AG09319 (cell line): ENCODE data around the gene OR5W2.
"Not testable (repeated sequence)": the region's sequence is repeated elsewhere in the genome, so short reads cannot be mapped to it uniquely, and the experiment has no call there.

Source experiments
- DNase-seq: peaks from one replicate; pipeline ENCODE4 v3.0.0-alpha.2; 2010; ENCODE audit warnings: low read depth; ENCODE audit errors: extremely low read depth
- TF ChIP-seq, protein P1 (sequence below): IDR thresholded peaks from 2 replicates; pipeline ENCODE4 v1.5.1; 2011; ENCODE audit warnings: low read depth, mild to moderate bottlenecking, inconsistent platforms, low read length, moderate library complexity

Gene OR5W2

DNA sequence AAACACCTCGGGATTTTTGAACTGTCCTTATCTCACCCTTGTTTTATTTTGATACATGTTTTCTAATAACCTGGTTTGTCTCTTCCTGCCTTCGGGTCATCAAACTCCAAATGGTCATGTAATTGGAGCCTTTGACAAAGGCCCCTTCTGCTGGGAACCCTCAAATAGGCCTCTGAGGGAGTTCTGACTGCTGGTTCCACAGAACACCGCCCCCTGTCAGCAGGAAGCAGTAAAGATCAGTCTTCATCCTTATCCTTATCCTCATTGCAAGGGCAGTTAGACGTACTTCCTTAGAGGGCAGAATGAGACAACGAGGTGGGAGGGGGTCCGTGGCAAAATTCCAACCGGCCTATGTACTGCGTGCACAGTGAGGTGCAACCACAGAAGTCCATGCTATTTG lies 19.2 kb downstream of the OR5W2 start:
- DNase-seq = no peak
- TF ChIP-seq, protein P1, sequence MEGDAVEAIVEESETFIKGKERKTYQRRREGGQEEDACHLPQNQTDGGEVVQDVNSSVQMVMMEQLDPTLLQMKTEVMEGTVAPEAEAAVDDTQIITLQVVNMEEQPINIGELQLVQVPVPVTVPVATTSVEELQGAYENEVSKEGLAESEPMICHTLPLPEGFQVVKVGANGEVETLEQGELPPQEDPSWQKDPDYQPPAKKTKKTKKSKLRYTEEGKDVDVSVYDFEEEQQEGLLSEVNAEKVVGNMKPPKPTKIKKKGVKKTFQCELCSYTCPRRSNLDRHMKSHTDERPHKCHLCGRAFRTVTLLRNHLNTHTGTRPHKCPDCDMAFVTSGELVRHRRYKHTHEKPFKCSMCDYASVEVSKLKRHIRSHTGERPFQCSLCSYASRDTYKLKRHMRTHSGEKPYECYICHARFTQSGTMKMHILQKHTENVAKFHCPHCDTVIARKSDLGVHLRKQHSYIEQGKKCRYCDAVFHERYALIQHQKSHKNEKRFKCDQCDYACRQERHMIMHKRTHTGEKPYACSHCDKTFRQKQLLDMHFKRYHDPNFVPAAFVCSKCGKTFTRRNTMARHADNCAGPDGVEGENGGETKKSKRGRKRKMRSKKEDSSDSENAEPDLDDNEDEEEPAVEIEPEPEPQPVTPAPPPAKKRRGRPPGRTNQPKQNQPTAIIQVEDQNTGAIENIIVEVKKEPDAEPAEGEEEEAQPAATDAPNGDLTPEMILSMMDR = no peak

DNA sequence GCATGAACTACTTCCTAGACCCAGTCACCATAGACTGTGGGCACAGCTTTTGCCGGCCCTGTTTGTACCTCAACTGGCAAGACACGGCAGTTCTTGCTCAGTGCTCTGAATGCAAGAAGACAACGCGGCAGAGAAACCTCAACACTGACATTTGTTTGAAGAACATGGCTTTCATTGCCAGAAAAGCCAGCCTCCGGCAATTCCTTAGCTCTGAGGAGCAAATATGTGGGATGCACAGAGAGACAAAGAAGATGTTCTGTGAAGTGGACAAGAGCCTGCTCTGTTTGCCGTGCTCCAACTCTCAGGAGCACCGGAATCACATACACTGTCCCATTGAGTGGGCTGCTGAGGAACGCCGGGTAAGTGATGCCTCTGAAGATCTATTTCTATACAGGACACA lies 28.9 kb downstream of the OR5W2 start:
- not testable (repeated sequence) for DNase-seq

DNA sequence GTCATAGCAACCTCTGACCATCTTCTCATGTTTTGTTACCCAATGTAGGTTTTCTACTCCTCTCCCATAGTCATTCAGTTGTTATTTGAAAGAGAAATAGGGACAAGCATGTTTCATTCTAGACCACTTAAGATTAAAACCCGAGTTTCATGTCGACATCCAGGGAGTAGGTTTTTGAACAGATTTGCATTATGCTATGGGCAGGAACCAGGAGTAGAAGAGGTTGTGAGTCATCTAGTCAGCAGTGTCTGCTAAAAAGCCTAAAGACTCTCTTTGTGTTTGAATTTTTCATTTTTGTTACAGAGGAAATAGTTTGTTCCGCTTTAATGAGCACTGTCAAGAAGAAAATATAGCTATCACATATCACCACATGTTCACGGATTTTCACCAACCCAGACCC lies 29.4 kb downstream of the OR5W2 start:
- DNase-seq = not testable (repeated sequence)

DNA sequence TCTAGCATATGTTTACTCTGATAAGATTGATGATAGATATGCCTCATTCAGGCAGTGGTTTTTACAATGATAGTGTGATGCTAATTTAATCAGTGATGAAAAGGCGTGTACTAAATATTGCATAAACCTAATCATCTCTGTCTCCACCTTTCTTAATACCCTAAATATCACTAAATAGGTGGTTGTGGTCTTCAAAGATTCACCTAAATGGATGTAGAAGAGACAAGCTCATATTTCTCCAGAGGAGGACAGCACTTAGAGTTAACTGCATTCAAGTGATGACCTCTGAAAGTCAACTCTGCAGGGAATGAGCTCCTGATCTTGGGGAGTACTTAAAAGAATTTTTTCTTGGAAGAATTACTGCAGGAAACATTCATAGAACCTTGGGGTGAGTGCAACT lies 31.4 kb downstream of the OR5W2 start, which contains the start of gene TRIM51:
Gene TRIM51 (plus strand): TSS at position 301 of the 400 bp plus-strand sequence. CDS start 2,132 bp downstream, outside the sequence.
- not testable (repeated sequence) for DNase-seq

DNA sequence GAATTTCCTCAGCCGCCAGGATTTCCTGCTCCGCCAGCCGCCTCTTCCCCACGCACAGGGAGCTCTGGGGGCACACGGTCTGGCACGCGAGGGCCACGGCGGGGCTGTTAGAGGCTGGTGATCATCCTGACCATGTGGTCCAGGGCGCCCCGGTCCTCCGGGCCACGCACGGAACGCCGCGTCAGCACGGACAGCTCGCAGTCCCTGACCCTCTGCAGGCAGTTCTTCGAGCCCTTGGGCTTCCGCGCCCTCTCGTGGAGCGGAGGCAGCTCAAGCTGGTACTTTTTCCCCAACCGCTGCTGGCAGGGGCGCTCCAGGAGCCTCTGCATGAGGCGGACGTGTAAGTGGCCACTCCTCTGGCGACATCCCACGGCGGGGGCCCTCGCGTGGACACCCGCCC lies 41.2 kb downstream of the OR5W2 start:
- DNase-seq = not testable (repeated sequence)

DNA sequence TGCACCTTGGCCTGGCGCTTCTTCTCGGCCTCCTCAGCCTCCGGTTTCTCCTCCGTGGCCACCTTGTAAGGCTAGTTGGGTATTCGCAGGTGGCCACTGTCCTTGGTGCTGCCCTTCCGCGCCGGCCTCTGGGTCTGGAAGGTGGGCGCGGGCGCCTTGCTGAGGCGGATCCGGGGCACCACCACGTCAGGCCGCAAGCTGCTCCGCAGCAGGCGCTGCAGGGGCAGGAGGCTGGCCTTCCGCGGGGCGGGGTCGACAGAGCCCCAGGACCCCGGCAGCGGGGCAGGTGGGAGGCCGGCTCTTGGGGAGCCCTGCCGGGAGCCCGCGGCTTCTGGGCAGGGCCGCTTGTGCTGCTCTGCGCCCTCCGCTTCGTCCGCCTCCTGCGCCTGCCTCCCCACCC lies 41.7 kb downstream of the OR5W2 start:
- DNase-seq = not testable (repeated sequence)

DNA sequence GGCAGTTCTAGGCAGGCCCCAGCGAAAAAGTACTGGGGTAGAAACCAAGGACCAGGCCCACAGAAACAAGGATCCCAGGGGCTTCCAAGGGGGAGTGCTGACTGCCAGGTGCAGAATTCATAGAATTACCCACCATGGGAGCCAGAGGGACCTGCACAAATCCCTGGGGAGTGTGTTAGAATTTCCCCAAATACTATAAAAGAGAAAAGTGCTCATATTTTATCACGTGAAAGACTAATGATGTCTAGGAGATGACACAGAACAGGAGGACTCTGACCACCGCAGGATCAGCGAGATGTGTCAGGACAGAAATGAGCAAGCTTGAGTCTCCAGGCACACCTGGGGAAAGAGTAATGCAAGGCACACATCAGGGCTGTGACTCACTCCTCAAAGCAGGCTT lies 47.0 kb downstream of the OR5W2 start:
- DNase-seq = not testable (repeated sequence)
